ENCODE results near the gene BSG. TPM values are rescaled to one million over a fixed set of nuclear protein-coding genes. Genes with fewer than 3 reads are reported as not detected.

BSG gene
- total and polyA plus RNA-seq, 2 experiments from 2014 or later, result 957 to 973 TPM

DNA sequence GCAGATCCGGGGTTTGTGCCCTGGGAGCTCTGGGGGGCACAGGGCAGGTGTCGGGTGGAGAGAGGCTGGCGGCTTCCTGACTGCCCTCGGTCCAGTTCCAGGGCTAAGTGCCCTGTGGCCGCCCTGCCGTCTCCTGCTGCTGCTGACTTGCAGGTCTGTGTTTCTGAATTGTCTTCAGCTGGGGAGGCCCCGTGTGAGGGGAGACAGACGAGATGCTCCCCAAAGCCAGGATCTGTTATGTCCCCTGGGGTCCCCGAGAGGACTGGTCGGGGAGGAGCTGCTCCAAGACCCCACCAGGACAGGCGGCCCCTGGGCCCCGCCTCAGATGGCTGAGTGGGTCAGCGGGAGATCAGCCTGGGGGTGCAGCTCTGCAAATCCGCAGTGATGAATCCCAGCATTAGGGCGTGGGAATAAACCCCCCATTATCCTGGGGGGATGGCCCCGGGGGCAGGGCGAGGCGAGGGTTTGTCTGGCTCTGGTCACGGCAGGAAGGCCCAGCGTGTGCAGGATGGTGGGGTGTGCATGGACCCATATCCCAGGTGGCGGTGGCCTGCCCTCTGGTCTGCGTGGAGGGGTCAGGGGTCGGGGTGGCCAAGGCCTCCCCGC is 22.0 kb downstream of the BSG start:
- TF ChIP-seq ZNF114 (CRISPR knock-in tag; IDR thresholded peaks at IDR 0.05) (no peak), JUNB (IDR thresholded peaks at IDR 0.05; ENCODE audit: unreplicated experiment) (no peak), NANOG (IDR thresholded peaks at IDR 0.05; ENCODE audit: borderline replicate concordance) (no peak), STAT1 (IDR thresholded peaks at IDR 0.05; ENCODE audit: unreplicated experiment) (no peak), ZNF331 (CRISPR knock-in tag; IDR thresholded peaks at IDR 0.05; ENCODE audit: low read depth) (no peak)
- TF ChIP-seq, protein P1, sequence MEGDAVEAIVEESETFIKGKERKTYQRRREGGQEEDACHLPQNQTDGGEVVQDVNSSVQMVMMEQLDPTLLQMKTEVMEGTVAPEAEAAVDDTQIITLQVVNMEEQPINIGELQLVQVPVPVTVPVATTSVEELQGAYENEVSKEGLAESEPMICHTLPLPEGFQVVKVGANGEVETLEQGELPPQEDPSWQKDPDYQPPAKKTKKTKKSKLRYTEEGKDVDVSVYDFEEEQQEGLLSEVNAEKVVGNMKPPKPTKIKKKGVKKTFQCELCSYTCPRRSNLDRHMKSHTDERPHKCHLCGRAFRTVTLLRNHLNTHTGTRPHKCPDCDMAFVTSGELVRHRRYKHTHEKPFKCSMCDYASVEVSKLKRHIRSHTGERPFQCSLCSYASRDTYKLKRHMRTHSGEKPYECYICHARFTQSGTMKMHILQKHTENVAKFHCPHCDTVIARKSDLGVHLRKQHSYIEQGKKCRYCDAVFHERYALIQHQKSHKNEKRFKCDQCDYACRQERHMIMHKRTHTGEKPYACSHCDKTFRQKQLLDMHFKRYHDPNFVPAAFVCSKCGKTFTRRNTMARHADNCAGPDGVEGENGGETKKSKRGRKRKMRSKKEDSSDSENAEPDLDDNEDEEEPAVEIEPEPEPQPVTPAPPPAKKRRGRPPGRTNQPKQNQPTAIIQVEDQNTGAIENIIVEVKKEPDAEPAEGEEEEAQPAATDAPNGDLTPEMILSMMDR (conservative IDR thresholded peaks at IDR 0.05; ENCODE audit: low read depth in 2 of 2), result no peak
- TF ChIP-seq, protein P2, sequence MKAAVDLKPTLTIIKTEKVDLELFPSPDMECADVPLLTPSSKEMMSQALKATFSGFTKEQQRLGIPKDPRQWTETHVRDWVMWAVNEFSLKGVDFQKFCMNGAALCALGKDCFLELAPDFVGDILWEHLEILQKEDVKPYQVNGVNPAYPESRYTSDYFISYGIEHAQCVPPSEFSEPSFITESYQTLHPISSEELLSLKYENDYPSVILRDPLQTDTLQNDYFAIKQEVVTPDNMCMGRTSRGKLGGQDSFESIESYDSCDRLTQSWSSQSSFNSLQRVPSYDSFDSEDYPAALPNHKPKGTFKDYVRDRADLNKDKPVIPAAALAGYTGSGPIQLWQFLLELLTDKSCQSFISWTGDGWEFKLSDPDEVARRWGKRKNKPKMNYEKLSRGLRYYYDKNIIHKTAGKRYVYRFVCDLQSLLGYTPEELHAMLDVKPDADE (IDR thresholded peaks at IDR 0.05), result no peak
- Mint-ChIP-seq H3K4me1 (no peaks in the 10 kb centered on the region), H3K27me3 (ENCODE audit: insufficient read depth, low read depth, poor library complexity) (peaks cover 26% of the 10 kb centered on the region), H3K36me3 (ENCODE audit: low read depth) (no peaks in the 10 kb centered on the region), H3K4me3 (no peak overlapping the region), H3K9me3 (no peaks in the 10 kb centered on the region), H3K27ac (no peak overlapping the region)
- no peak overlapping the region for H3K27ac ChIP-seq (ENCODE audit: low read depth)
- no peaks in the 10 kb centered on the region for H3K4me1 ChIP-seq (ENCODE audit: insufficient read depth)
- no peaks in the 10 kb centered on the region; the same call in 1 of the 2 replicates for H3F3A ChIP-seq (replicated peaks; ENCODE audit: low read depth)
- no peaks in the 10 kb centered on the region for H3K36me3 ChIP-seq (ENCODE audit: insufficient read depth)
- H3K9me2 ChIP-seq (ENCODE audit: insufficient read depth), result no peaks in the 10 kb centered on the region
- no peak for DNase-seq (ENCODE audit: low spot score)
- no peak overlapping the region for H3K4me3 ChIP-seq
- H3K27me3 ChIP-seq (ENCODE audit: insufficient read depth), result peaks cover 20% of the 10 kb centered on the region
- H4K20me1 ChIP-seq (replicated peaks; ENCODE audit: insufficient read depth), result peaks cover 4% of the 10 kb centered on the region; the same call in 1 of the 2 replicates
- no peak overlapping the region for H2AFZ ChIP-seq
- H3K4me2 ChIP-seq, result no peak overlapping the region
- no peak for ATAC-seq
- no peaks in the 10 kb centered on the region for H3K79me2 ChIP-seq (replicated peaks; ENCODE audit: insufficient read depth)

DNA sequence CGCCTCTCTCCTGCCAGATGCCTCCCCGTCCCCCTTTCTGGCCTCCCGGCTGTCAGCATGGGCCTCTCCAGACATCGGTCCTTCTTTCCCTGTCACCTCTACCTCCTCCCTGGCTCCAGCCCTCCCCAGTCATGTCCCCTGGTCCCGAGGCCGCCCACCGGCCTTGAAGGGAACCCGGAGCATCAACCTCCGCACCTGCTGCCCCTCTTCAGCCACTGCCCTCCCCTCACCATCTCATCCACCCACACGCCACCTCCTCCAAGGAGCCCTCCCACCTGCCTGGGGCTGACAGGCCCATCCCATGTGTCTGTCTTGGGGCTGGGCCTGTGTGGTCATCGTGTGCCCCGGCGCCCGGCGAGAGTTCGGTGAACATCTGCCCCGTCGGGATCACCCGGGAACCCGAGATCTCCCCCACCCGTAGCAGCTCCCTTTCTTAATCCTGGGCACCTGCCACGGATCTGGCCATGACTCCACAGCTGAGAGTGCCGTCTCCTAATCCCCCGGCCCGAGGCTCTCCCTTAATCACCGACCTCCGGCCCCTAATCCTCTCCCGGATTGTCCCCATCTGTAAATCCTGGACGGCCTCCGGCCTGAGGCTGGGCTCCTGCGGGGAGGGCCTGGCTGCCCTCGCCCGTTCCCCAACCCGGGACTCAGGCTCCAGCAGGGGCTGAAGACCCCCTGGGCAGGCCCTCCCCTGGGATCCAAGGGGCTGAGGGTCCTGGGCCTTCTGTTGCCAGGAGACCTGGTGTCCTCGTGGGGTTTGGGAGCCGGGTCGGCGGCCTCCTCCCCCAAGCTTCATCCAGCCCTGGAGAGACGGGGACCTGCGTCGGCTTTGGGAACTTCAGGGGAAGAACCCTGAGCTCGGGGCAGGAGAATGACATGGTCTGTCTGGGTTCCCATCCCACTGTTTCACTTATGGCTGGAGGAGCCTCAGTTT is 23.2 kb downstream of the BSG start:
- Mint-ChIP-seq H3K27me3 (ENCODE audit: insufficient read depth, low read depth, poor library complexity) (peaks cover 25% of the 10 kb centered on the region), H3K4me3 (no peak overlapping the region), H3K27ac (no peak overlapping the region), H3K4me1 (no peaks in the 10 kb centered on the region), H3K9me3 (peaks cover 10% of the 10 kb centered on the region), H3K36me3 (ENCODE audit: low read depth) (no peaks in the 10 kb centered on the region)
- Histone ChIP-seq H2AFZ (no peak overlapping the region), H3K9me2 (ENCODE audit: insufficient read depth) (no peaks in the 10 kb centered on the region), H3K4me1 (ENCODE audit: insufficient read depth) (no peaks in the 10 kb centered on the region), H3K36me3 (ENCODE audit: insufficient read depth) (no peaks in the 10 kb centered on the region), H3K4me3 (no peak overlapping the region), H3K4me2 (no peak overlapping the region), H3K27me3 (ENCODE audit: insufficient read depth) (peaks cover 15% of the 10 kb centered on the region), H3K79me2 (replicated peaks; ENCODE audit: insufficient read depth) (no peaks in the 10 kb centered on the region), H3F3A (replicated peaks; ENCODE audit: low read depth) (no peaks in the 10 kb centered on the region; the same call in 1 of the 2 replicates), H4K20me1 (replicated peaks; ENCODE audit: insufficient read depth) (peaks cover 4% of the 10 kb centered on the region; the same call in 1 of the 2 replicates), H3K27ac (ENCODE audit: low read depth) (no peak overlapping the region)
- no peak for DNase-seq (ENCODE audit: low spot score)
- no peak for ATAC-seq
- TF ChIP-seq EZH2 (IDR thresholded peaks at IDR 0.05; ENCODE audit: low read depth, unreplicated experiment) (no peak), STAT1 (IDR thresholded peaks at IDR 0.05; ENCODE audit: unreplicated experiment) (no peak), CREB1 (CRISPR knock-in tag; IDR thresholded peaks at IDR 0.05; ENCODE audit: low read depth) (no peak), JUNB (IDR thresholded peaks at IDR 0.05; ENCODE audit: unreplicated experiment) (no peak)
- TF ChIP-seq, protein P3, sequence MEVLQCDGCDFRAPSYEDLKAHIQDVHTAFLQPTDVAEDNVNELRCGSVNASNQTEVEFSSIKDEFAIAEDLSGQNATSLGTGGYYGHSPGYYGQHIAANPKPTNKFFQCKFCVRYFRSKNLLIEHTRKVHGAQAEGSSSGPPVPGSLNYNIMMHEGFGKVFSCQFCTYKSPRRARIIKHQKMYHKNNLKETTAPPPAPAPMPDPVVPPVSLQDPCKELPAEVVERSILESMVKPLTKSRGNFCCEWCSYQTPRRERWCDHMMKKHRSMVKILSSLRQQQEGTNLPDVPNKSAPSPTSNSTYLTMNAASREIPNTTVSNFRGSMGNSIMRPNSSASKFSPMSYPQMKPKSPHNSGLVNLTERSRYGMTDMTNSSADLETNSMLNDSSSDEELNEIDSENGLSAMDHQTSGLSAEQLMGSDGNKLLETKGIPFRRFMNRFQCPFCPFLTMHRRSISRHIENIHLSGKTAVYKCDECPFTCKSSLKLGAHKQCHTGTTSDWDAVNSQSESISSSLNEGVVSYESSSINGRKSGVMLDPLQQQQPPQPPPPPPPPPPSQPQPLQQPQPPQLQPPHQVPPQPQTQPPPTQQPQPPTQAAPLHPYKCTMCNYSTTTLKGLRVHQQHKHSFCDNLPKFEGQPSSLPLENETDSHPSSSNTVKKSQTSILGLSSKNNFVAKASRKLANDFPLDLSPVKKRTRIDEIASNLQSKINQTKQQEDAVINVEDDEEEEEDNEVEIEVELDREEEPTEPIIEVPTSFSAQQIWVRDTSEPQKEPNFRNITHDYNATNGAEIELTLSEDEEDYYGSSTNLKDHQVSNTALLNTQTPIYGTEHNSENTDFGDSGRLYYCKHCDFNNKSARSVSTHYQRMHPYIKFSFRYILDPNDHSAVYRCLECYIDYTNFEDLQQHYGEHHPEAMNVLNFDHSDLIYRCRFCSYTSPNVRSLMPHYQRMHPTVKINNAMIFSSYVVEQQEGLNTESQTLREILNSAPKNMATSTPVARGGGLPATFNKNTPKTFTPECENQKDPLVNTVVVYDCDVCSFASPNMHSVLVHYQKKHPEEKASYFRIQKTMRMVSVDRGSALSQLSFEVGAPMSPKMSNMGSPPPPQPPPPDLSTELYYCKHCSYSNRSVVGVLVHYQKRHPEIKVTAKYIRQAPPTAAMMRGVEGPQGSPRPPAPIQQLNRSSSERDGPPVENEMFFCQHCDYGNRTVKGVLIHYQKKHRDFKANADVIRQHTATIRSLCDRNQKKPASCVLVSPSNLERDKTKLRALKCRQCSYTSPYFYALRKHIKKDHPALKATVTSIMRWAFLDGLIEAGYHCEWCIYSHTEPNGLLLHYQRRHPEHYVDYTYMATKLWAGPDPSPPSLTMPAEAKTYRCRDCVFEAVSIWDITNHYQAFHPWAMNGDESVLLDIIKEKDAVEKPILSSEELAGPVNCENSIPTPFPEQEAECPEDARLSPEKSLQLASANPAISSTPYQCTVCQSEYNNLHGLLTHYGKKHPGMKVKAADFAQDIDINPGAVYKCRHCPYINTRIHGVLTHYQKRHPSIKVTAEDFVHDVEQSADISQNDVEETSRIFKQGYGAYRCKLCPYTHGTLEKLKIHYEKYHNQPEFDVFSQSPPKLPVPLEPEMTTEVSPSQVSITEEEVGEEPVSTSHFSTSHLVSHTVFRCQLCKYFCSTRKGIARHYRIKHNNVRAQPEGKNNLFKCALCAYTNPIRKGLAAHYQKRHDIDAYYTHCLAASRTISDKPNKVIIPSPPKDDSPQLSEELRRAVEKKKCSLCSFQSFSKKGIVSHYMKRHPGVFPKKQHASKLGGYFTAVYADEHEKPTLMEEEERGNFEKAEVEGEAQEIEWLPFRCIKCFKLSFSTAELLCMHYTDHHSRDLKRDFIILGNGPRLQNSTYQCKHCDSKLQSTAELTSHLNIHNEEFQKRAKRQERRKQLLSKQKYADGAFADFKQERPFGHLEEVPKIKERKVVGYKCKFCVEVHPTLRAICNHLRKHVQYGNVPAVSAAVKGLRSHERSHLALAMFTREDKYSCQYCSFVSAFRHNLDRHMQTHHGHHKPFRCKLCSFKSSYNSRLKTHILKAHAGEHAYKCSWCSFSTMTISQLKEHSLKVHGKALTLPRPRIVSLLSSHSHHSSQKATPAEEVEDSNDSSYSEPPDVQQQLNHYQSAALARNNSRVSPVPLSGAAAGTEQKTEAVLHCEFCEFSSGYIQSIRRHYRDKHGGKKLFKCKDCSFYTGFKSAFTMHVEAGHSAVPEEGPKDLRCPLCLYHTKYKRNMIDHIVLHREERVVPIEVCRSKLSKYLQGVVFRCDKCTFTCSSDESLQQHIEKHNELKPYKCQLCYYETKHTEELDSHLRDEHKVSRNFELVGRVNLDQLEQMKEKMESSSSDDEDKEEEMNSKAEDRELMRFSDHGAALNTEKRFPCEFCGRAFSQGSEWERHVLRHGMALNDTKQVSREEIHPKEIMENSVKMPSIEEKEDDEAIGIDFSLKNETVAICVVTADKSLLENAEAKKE (CRISPR knock-in tag; IDR thresholded peaks at IDR 0.05), result no peak
